Liver (tissue), 9 donors: ENCODE results near the gene SLMAP. TPM values are rescaled to one million over a fixed set of nuclear protein-coding genes. Genes with fewer than 3 reads are reported as not detected.
A peak's percentile ranks its signal among the peaks of the same experiment; 100 is the strongest.

Source experiments
- DNase-seq: peaks from one replicate; pipeline ENCODE4 v3.0.0-alpha.2; 2017; ENCODE audit warnings: low spot score
- H3K27ac ChIP-seq, 2 donors: one replicate each; pipeline ENCODE4 v1.7.0; 2013; ENCODE audit warnings: inconsistent platforms in 2 of 2, low read length in 2 of 2, control low read depth in 1 of 2, low read depth in 1 of 2, mild to moderate bottlenecking in 1 of 2
- H3K27me3 ChIP-seq, 4 donors: one replicate each; pipeline versions ENCODE4 v1.6.1 to v1.7.0; 2013; ENCODE audit warnings: low read length in 3 of 4, inconsistent platforms in 1 of 4, mild to moderate bottlenecking in 1 of 4, moderate library complexity in 1 of 4; ENCODE audit not compliant: control insufficient read depth in 4 of 4, insufficient read depth in 4 of 4
- H3K36me3 ChIP-seq, 4 donors: one replicate each; pipeline versions ENCODE4 v1.6.1 to v1.7.0; 2013; ENCODE audit warnings: low read length in 3 of 4, mild to moderate bottlenecking in 3 of 4, low read depth in 1 of 4, moderate library complexity in 1 of 4; ENCODE audit not compliant: control insufficient read depth in 4 of 4, insufficient read depth in 3 of 4
- H3K4me1 ChIP-seq, 4 donors: one replicate each; pipeline versions ENCODE4 v1.6.1 to v1.7.0; 2013; ENCODE audit warnings: low read length in 3 of 4, mild to moderate bottlenecking in 3 of 4, moderate library complexity in 1 of 4; ENCODE audit not compliant: control insufficient read depth in 4 of 4, insufficient read depth in 4 of 4
- H3K4me3 ChIP-seq, 3 donors: one replicate each; pipeline versions ENCODE4 v1.6.1 to v1.7.0; 2013; ENCODE audit warnings: low read length in 3 of 3, control low read depth in 1 of 3, low read depth in 1 of 3, mild to moderate bottlenecking in 1 of 3
- H3K9ac ChIP-seq, 2 donors: one replicate each; pipeline ENCODE4 v1.7.0; 2013; ENCODE audit warnings: low read length in 2 of 2, mild to moderate bottlenecking in 2 of 2, moderate library complexity in 2 of 2, control low read depth in 1 of 2, low read depth in 1 of 2
- H3K9me3 ChIP-seq, 4 donors: one replicate each; pipeline versions ENCODE4 v1.6.1 to v1.7.0; 2013; ENCODE audit warnings: low read length in 3 of 4; ENCODE audit not compliant: control insufficient read depth in 4 of 4
- ATF3 ChIP-seq: IDR thresholded peaks from 2 replicates; pipeline ENCODE4 v1.6.1; 2016; ENCODE audit warnings: antibody characterized with exemption
- CTCF ChIP-seq: fragments of 150-350 bp; IDR thresholded peaks from 2 replicates; pipeline ENCODE4 v1.5.1; 2017; ENCODE audit warnings: improper control_type of control experiment, low read depth, low read length; ENCODE audit not compliant: missing input control
- FOXA1 ChIP-seq: IDR thresholded peaks from 2 replicates; pipeline ENCODE4 v1.6.1; 2016; ENCODE audit warnings: antibody characterized with exemption
- FOXA2 ChIP-seq: IDR thresholded peaks from 2 replicates; pipeline ENCODE4 v1.6.1; 2016; ENCODE audit warnings: antibody characterized with exemption
- HNF4A ChIP-seq, 2 donors: conservative IDR thresholded peaks; 2 replicates each; pipeline ENCODE4 v1.6.1; 2016; ENCODE audit warnings: antibody characterized with exemption in 2 of 2, mild to moderate bottlenecking in 2 of 2
- HNF4G ChIP-seq: IDR thresholded peaks from 2 replicates; pipeline ENCODE4 v1.6.1; 2016; ENCODE audit warnings: antibody characterized with exemption
- JUND ChIP-seq, 2 donors: IDR thresholded peaks; 2 replicates each; pipeline ENCODE4 v1.6.1; 2016; ENCODE audit warnings: antibody characterized with exemption in 2 of 2
- MAX ChIP-seq: IDR thresholded peaks from 2 replicates; pipeline ENCODE4 v1.6.1; 2016; ENCODE audit warnings: antibody characterized with exemption
- NR2F2 ChIP-seq: IDR thresholded peaks from 2 replicates; pipeline ENCODE4 v1.6.1; 2016; ENCODE audit warnings: antibody characterized with exemption
- RAD21 ChIP-seq, 2 donors: IDR thresholded peaks; 2 replicates each; pipeline ENCODE4 v1.6.1; 2016; ENCODE audit warnings: antibody characterized with exemption in 2 of 2, mild to moderate bottlenecking in 2 of 2
- REST ChIP-seq: IDR thresholded peaks from 2 replicates; pipeline ENCODE4 v1.6.1; 2016; ENCODE audit warnings: antibody characterized with exemption, mild to moderate bottlenecking
- RXRA ChIP-seq, 2 donors: IDR thresholded peaks; 2 replicates each; pipeline ENCODE4 v1.6.1; 2017 to 2018; ENCODE audit warnings: antibody characterized with exemption in 2 of 2, mild to moderate bottlenecking in 1 of 2
- TAF1 ChIP-seq: conservative IDR thresholded peaks from 2 replicates; pipeline ENCODE4 v1.6.1; 2016; ENCODE audit warnings: antibody characterized with exemption, mild to moderate bottlenecking
- YY1 ChIP-seq: IDR thresholded peaks from 2 replicates; pipeline ENCODE4 v1.6.1; 2016; ENCODE audit warnings: antibody characterized with exemption, mild to moderate bottlenecking
- ZBTB33 ChIP-seq: IDR thresholded peaks from 2 replicates; pipeline ENCODE4 v1.6.1; 2016; ENCODE audit warnings: antibody characterized with exemption
- WGBS: extraction: QIAGEN DNeasy Blood & Tissue Kit; methylation state at CpG from one replicate; pipeline ENCODE4 v1.1.7; 2013; 5-methylcytosine and 5-hydroxymethylcytosine counted together
- polyA plus RNA-seq, 2 donors: library from polyadenylated mRNA; stranded (reverse) in 1 of 2; unstranded in 1 of 2; fragments of 200-250 nt in 1 of 2; fragments of >200 nt in 1 of 2; fragmentation: Nextera tagmentation in 1 of 2; extraction: Ambion mirVana in 1 of 2; gene quantifications; one replicate each; pipeline versions ENCODE4 v1.2.1 to v1.2.3, GENCODE V29; 2013 to 2015
- total RNA-seq, 2 donors: library from RNA; depleted of rRNA; stranded (reverse); fragments of >200 nt; gene quantifications; one replicate each; pipeline ENCODE4 v1.2.3, GENCODE V29; 2014
- donor health status: healthy.
- donor health status: healthy.
- donor health status: healthy.
- donor health status: healthy.
- donor health status: healthy.

The SLMAP gene
- total and polyA plus RNA-seq, 4 donors = 10.2 to 37.8 (median 19.4) TPM

- Histone ChIP-seq H3K4me1 (peaks cover 0 to 10% (median 5%) of the 10 kb centered on the region in 4 donors), H3K9me3 (no peaks in the 10 kb centered on the region), H3K36me3 (peaks cover 0 to 3% (median 1%) of the 10 kb centered on the region in 4 donors), H3K4me3 (no peak overlapping the region), H3K27ac (no peak overlapping the region), H3K27me3 (no peaks in the 10 kb centered on the region), H3K9ac (no peak overlapping the region)
- no peak for DNase-seq
- 73% methylated on average over 6 of the region's 6 CpGs for WGBS
- TF ChIP-seq FOXA1 (no peak), RXRA (IDR thresholded peaks at IDR 0.05) (peak in 1 of 2 donors; percentile 9), HNF4A (conservative IDR thresholded peaks at IDR 0.05) (peak in 1 of 2 donors; percentile 33)
These were observed 95.2 kb downstream of the SLMAP start for GRCh38 chr3:57851304-57851703.

GRCh38 chr3:57852896-57853295 is 96.8 kb downstream of the SLMAP start:
- H3K9me3 ChIP-seq = no peaks in the 10 kb centered on the region
- H3K27me3 ChIP-seq = no peaks in the 10 kb centered on the region
- no peak for TF ChIP-seq FOXA1
- TF ChIP-seq RAD21 (IDR thresholded peaks at IDR 0.05) = peak; percentile 60 to 66
- TF ChIP-seq NR2F2 = no peak
- no peak for TF ChIP-seq YY1
- no peak for TF ChIP-seq HNF4A (conservative IDR thresholded peaks at IDR 0.05)
- peak; percentile 14 for TF ChIP-seq CTCF
- TF ChIP-seq ATF3 = no peak
- TF ChIP-seq FOXA2 = no peak
- TF ChIP-seq HNF4G = no peak
- no peak for TF ChIP-seq TAF1
- TF ChIP-seq ZBTB33 = no peak
- no peak for TF ChIP-seq RXRA (IDR thresholded peaks at IDR 0.05)
- no peak for TF ChIP-seq MAX
- TF ChIP-seq REST = no peak
- TF ChIP-seq JUND (IDR thresholded peaks at IDR 0.05) = no peak
- H3K27ac ChIP-seq = no peak overlapping the region
- DNase-seq = no peak
- no peak overlapping the region for H3K9ac ChIP-seq
- WGBS = 99% methylated on average over 1 of the region's 1 CpG
- H3K4me1 ChIP-seq = peaks cover 0 to 5% (median 3%) of the 10 kb centered on the region in 4 donors
- H3K36me3 ChIP-seq = peaks cover 0 to 3% (median 2%) of the 10 kb centered on the region in 4 donors
- no peak overlapping the region for H3K4me3 ChIP-seq
